ENCODE measurements around the gene DENND11. TPM values are rescaled to one million over a fixed set of nuclear protein-coding genes. Genes with fewer than 3 reads are reported as not detected.

The DENND11 gene
- total RNA-seq, 1 donor from 2014 or later, result 40.2 TPM

- H3K4me1 ChIP-seq, result no peaks in the 10 kb centered on the region
- H3K36me3 ChIP-seq, result no peaks in the 10 kb centered on the region
- DNase-seq (no peak), ATAC-seq (no peak)
- no peaks in the 10 kb centered on the region for H3K27me3 ChIP-seq
- no peak overlapping the region for H3K27ac ChIP-seq
- intact Hi-C loops (cut with DNase I), result no loop called here
- no peak overlapping the region for H3K4me3 ChIP-seq
- no peaks in the 10 kb centered on the region for H3K9me3 ChIP-seq
- TF ChIP-seq, protein P1, sequence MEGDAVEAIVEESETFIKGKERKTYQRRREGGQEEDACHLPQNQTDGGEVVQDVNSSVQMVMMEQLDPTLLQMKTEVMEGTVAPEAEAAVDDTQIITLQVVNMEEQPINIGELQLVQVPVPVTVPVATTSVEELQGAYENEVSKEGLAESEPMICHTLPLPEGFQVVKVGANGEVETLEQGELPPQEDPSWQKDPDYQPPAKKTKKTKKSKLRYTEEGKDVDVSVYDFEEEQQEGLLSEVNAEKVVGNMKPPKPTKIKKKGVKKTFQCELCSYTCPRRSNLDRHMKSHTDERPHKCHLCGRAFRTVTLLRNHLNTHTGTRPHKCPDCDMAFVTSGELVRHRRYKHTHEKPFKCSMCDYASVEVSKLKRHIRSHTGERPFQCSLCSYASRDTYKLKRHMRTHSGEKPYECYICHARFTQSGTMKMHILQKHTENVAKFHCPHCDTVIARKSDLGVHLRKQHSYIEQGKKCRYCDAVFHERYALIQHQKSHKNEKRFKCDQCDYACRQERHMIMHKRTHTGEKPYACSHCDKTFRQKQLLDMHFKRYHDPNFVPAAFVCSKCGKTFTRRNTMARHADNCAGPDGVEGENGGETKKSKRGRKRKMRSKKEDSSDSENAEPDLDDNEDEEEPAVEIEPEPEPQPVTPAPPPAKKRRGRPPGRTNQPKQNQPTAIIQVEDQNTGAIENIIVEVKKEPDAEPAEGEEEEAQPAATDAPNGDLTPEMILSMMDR (IDR thresholded peaks at IDR 0.05), result no peak
Observed at GRCh38 chr7:141722529-141722928, 20.6 kb upstream of the DENND11 start.

DNA sequence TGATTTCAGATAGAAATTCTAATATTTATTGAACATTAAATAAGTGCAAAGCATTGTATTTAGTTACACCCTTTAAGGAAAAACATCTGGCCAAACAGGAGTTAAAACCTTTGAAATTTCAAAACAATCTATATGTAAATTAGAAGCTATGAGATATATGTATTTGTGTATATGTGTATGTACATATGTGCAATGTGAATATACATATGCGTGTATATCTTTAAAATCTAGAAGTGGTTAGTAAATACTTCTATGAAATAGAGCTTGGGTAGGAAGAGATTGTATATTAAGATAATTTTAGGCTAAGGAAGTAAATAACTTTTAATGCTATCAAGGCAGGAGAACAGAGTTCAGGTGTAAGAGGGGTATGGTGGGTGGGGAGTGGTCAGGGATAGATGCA lies 15.5 kb upstream of the DENND11 start:
- intact Hi-C loops (cut with DNase I), result no loop called here
- Histone ChIP-seq H3K9me3 (no peaks in the 10 kb centered on the region), H3K36me3 (no peaks in the 10 kb centered on the region), H3K4me3 (no peak overlapping the region), H3K27me3 (no peaks in the 10 kb centered on the region), H3K27ac (no peak overlapping the region), H3K4me1 (no peaks in the 10 kb centered on the region)
- ATAC-seq, result no peak
- TF ChIP-seq, protein P1 (IDR thresholded peaks at IDR 0.05), result no peak
- DNase-seq, result no peak

GRCh38 chr7:141715794-141716689 lies 14.1 kb upstream of the DENND11 start:
- no peaks in the 10 kb centered on the region for H3K27me3 ChIP-seq
- no peak overlapping the region for H3K27ac ChIP-seq
- TF ChIP-seq, protein P1 (IDR thresholded peaks at IDR 0.05), result no peak
- intact Hi-C loops (cut with DNase I), result no loop called here
- DNase-seq, result no peak
- no peaks in the 10 kb centered on the region for H3K4me1 ChIP-seq
- ATAC-seq, result no peak
- no peak overlapping the region for H3K4me3 ChIP-seq
- H3K36me3 ChIP-seq, result no peaks in the 10 kb centered on the region
- H3K9me3 ChIP-seq, result no peaks in the 10 kb centered on the region

- DNase-seq (no peak), ATAC-seq (no peak)
- H3K4me1 ChIP-seq, result no peaks in the 10 kb centered on the region
- intact Hi-C loops (cut with DNase I), result no loop called here
- H3K36me3 ChIP-seq, result no peaks in the 10 kb centered on the region
- no peak overlapping the region for H3K27ac ChIP-seq
- H3K9me3 ChIP-seq, result no peaks in the 10 kb centered on the region
- no peaks in the 10 kb centered on the region for H3K27me3 ChIP-seq
- TF ChIP-seq, protein P1 (IDR thresholded peaks at IDR 0.05), result no peak
- H3K4me3 ChIP-seq, result no peak overlapping the region
Observed at GRCh38 chr7:141715018-141715417, 13.1 kb upstream of the DENND11 start.

- ATAC-seq (no peak), DNase-seq (no peak)
- intact Hi-C loops (cut with DNase I), result no loop called here
- TF ChIP-seq, protein P1 (IDR thresholded peaks at IDR 0.05), result no peak
- H3K36me3 ChIP-seq, result no peaks in the 10 kb centered on the region
- no peak overlapping the region for H3K4me3 ChIP-seq
- no peak overlapping the region for H3K27ac ChIP-seq
- no peaks in the 10 kb centered on the region for H3K27me3 ChIP-seq
- H3K9me3 ChIP-seq, result no peaks in the 10 kb centered on the region
- no peaks in the 10 kb centered on the region for H3K4me1 ChIP-seq
Observed at GRCh38 chr7:141714571-141714970, 12.6 kb upstream of the DENND11 start.
